HL-60 (cell line): ENCODE measurements around the gene FARP2.

ENCODE experiments used
- DNase-seq, 2 experiments: peaks; one replicate each; pipeline ENCODE4 v3.0.0-alpha.2; 2010 to 2020; ENCODE audit warnings: low read depth in 1 of 2, low spot score in 1 of 2
- H3K27ac ChIP-seq: fragments of 250-450 bp; sonication (Bioruptor Pico); replicated peaks from 2 replicates; pipeline ENCODE4 v1.5.1; 2020; ENCODE audit warnings: mild to moderate bottlenecking, moderate library complexity
- H3K27me3 ChIP-seq: fragments of 250-450 bp; sonication (Bioruptor Pico); 2 replicates; pipeline ENCODE4 v1.5.1; 2021; ENCODE audit warnings: mild to moderate bottlenecking, moderate library complexity; ENCODE audit not compliant: insufficient read depth, poor library complexity, severe bottlenecking
- H3K4me3 ChIP-seq: replicated peaks from 2 replicates; pipeline ENCODE4 v1.5.1; 2011; ENCODE audit warnings: mild to moderate bottlenecking, control low read depth, low read length; ENCODE audit not compliant: insufficient read depth
- CTCF ChIP-seq: IDR thresholded peaks from one replicate; pipeline ENCODE4 v1.5.1; 2011; ENCODE audit warnings: low read length, control low read depth, inconsistent platforms; ENCODE audit not compliant: insufficient read depth
- GABPA ChIP-seq: IDR thresholded peaks from 2 replicates; pipeline ENCODE4 v1.6.1; 2012; ENCODE audit warnings: low read depth
- POLR2AphosphoS5 ChIP-seq: IDR thresholded peaks from 2 replicates; pipeline ENCODE4 v1.6.1; 2012; ENCODE audit warnings: low read depth
- REST ChIP-seq: IDR thresholded peaks from 2 replicates; pipeline ENCODE4 v1.6.1; 2012; ENCODE audit warnings: low read depth; ENCODE audit not compliant: insufficient replicate concordance
- SPI1 ChIP-seq: IDR thresholded peaks from 2 replicates; pipeline ENCODE4 v1.6.1; 2012; ENCODE audit warnings: low read depth, mild to moderate bottlenecking, borderline replicate concordance

The FARP2 gene

GRCh38 chr2:241323778-241324177, 32.3 kb upstream of the FARP2 start:
- H3K27me3 ChIP-seq: no peaks in the 10 kb centered on the region
- no peak overlapping the region for H3K4me3 ChIP-seq
- TF ChIP-seq GABPA (no peak), SPI1 (no peak), CTCF (no peak), POLR2AphosphoS5 (no peak), REST (no peak)
- no peak overlapping the region for H3K27ac ChIP-seq
- DNase-seq: no peak

- TF ChIP-seq REST (no peak), SPI1 (no peak), CTCF (no peak), GABPA (no peak), POLR2AphosphoS5 (no peak)
- Histone ChIP-seq H3K4me3 (no peak overlapping the region), H3K27ac (peak overlapping the region; percentile 58), H3K27me3 (no peaks in the 10 kb centered on the region)
- DNase-seq: no peak
Measured at GRCh38 chr2:241324775-241325174, 31.3 kb upstream of the FARP2 start.

- DNase-seq: no peak
- Histone ChIP-seq H3K4me3 (no peak overlapping the region), H3K27ac (no peak overlapping the region), H3K27me3 (no peaks in the 10 kb centered on the region)
- TF ChIP-seq GABPA: no peak
- no peak for TF ChIP-seq SPI1
- TF ChIP-seq REST: no peak
- TF ChIP-seq CTCF: no peak
- no peak for TF ChIP-seq POLR2AphosphoS5
Measured at GRCh38 chr2:241325257-241325656, 30.8 kb upstream of the FARP2 start.
